ENCODE measurements around the gene ZDHHC14.
A peak's percentile ranks its signal among the peaks of the same experiment; 100 is the strongest.

ZDHHC14 gene

GRCh38 chr6:157634546-157634945 is 253.6 kb downstream of the ZDHHC14 start:
- DNase-seq, result no peak

GRCh38 chr6:157635388-157636244 is 254.6 kb downstream of the ZDHHC14 start:
- no peak for DNase-seq

GRCh38 chr6:157637516-157637915 is 256.5 kb downstream of the ZDHHC14 start:
- DNase-seq, result no peak

GRCh38 chr6:157637941-157638662 is 257.1 kb downstream of the ZDHHC14 start:
- DNase-seq, result no peak

- no peak for DNase-seq
These were observed 257.8 kb downstream of the ZDHHC14 start for GRCh38 chr6:157638779-157639178.

- no peak for DNase-seq
These were observed 259.9 kb downstream of the ZDHHC14 start for GRCh38 chr6:157640746-157641451.

- DNase-seq, result no peak
These were observed 260.8 kb downstream of the ZDHHC14 start for GRCh38 chr6:157641837-157642236.

GRCh38 chr6:157642736-157643135 is 261.7 kb downstream of the ZDHHC14 start:
- no peak for DNase-seq

GRCh38 chr6:157644043-157644810 is 263.2 kb downstream of the ZDHHC14 start:
- peak; percentile 69 for DNase-seq

GRCh38 chr6:157645201-157645795 is 264.3 kb downstream of the ZDHHC14 start:
- peak; percentile 56 for DNase-seq

- no peak for DNase-seq
These were observed 265.0 kb downstream of the ZDHHC14 start for GRCh38 chr6:157646012-157646411.

GRCh38 chr6:157647261-157647915 is 266.4 kb downstream of the ZDHHC14 start:
- no peak for DNase-seq

- no peak for DNase-seq
These were observed 267.6 kb downstream of the ZDHHC14 start for GRCh38 chr6:157648561-157648960.

GRCh38 chr6:157649311-157650260 is 268.6 kb downstream of the ZDHHC14 start:
- no peak for DNase-seq

GRCh38 chr6:157650261-157650640 is 269.3 kb downstream of the ZDHHC14 start:
- no peak for DNase-seq

- DNase-seq, result no peak
These were observed 269.8 kb downstream of the ZDHHC14 start for GRCh38 chr6:157650801-157651200.

- no peak for DNase-seq
These were observed 270.9 kb downstream of the ZDHHC14 start for GRCh38 chr6:157651731-157652490.

GRCh38 chr6:157652601-157653363 is 271.8 kb downstream of the ZDHHC14 start:
- DNase-seq, result no peak

GRCh38 chr6:157653521-157653920 is 272.5 kb downstream of the ZDHHC14 start:
- no peak for DNase-seq

Data from NCI-H446 treated with DMSO at 0.1 percent for 48 hours (cell line).